GM21619 (cell line): ENCODE data around the gene SH3GL3.

Experiments
- ATAC-seq: cut with Tn5 transposase; IDR thresholded peaks from one replicate; pipeline ENCODE4 v1.9.1; 2021; ENCODE audit not compliant: unreplicated experiment

Gene SH3GL3

GRCh38 chr15:83658430-83659416 lies 211.6 kb downstream of the SH3GL3 start:
- ATAC-seq, result no peak

- ATAC-seq, result no peak
These were observed 212.3 kb downstream of the SH3GL3 start for GRCh38 chr15:83659417-83659812.

- no peak for ATAC-seq
These were observed 218.3 kb downstream of the SH3GL3 start for GRCh38 chr15:83665480-83665879.
